Motor neuron (in vitro differentiated cells): ENCODE data around the gene SNIP1. TPM values are rescaled to one million over a fixed set of nuclear protein-coding genes. Genes with fewer than 3 reads are reported as not detected.
"Not testable (repeated sequence)": the region's sequence is repeated elsewhere in the genome, so short reads cannot be mapped to it uniquely, and the experiment has no call there.

Experiments used
- ATAC-seq, 8 experiments: fragments of 200-7000 bp; cut with Tn5 transposase; replicated peaks in 6 of 8; 2 replicates each; pipeline ENCODE4 v1.8.0; 2021; ENCODE audit warnings: mild to moderate bottlenecking in 8 of 8, moderate library complexity in 8 of 8
- H3K27ac ChIP-seq, 2 donors: fragments of 250-450 bp; sonication (Bioruptor Pico); 2 replicates each; pipeline ENCODE4 v1.9.0; 2021; ENCODE audit warnings: antibody characterized with exemption in 2 of 2, mild to moderate bottlenecking in 2 of 2, moderate library complexity in 1 of 2
- H3K4me1 ChIP-seq, 2 donors: fragments of 250-450 bp; sonication (Bioruptor Pico); replicated peaks in 1 of 2; 2 replicates each; pipeline ENCODE4 v1.6.1; 2021; ENCODE audit warnings: antibody characterized with exemption in 2 of 2, mild to moderate bottlenecking in 2 of 2, moderate library complexity in 1 of 2
- H3K4me3 ChIP-seq, 5 donors: fragments of 250-450 bp; sonication (Bioruptor Pico); 2 replicates each; pipeline ENCODE4 v1.9.0; 2021; ENCODE audit warnings: antibody characterized with exemption in 5 of 5, mild to moderate bottlenecking in 5 of 5, moderate library complexity in 4 of 5
- WGBS, 10 experiments: fragments of 450-650 bp; shearing (Covaris generic); methylation state at CpG; one replicate each; pipeline ENCODE4 v1.0.0; 2022; 5-methylcytosine and 5-hydroxymethylcytosine counted together
- in situ Hi-C, 9 experiments: fragments of 400-800 bp; cut with MboI; loops; one replicate each; pipeline ENCODE4 v1.15.0; 2021; ENCODE audit warnings: low sequenced_read_pairs in 9 of 9, low pct_unique_long_range_greater_than_20kb in 2 of 9; ENCODE audit not compliant: unreplicated experiment in 9 of 9
- total RNA-seq, 8 experiments: library from RNA; unstranded; fragments of 300-600 nt; gene quantifications; 2 replicates each; pipeline versions ENCODE4 v1.2.3 to v1.2.4, GENCODE V29; 2022

SNIP1 gene
- total RNA-seq, 8 experiments from 2014 or later, result 8.5 to 25.1 (median 16.4) TPM

DNA sequence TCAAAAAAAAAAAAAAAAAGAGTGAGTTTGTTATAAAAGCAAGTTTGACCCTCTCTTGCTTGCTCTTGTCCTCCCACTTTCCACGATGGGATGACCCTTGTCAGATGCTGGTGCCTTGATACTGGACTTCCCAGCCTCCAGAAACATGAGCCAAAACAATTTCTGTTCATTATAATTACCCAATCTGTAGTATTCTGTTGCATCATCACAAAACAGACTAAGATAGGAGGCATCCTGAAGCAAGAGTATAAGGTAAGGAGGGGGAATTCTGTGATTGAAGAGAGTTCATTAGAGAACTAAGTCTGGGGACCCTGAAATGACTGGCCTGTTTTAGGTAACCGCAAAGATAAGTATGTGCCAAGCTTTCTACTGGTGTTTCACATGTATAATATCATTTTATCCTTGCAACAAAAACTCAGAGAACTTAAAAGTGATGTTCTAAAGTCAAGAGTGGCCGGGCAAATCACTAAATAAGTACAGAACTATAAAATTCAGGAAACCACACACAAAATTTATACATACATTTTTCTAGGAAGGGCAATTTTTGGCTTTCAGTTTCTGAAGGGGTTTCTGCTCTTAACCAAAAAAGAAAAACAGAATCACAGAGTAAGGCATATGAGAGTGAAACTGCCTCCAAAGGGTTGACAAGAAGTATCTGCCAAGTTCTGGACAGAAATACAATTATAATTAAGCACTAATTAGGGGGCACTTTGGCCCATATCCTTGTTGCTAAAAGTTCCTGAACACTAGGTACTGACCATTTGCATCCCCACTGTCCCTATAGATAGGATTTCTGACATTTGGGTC is 16.6 kb upstream of the SNIP1 start:
- Histone ChIP-seq H3K27ac (no peak overlapping the region), H3K4me3 (no peak overlapping the region), H3K4me1 (no peaks in the 10 kb centered on the region)
- 86 to 100% (median 100%) methylated on average over 1 to 3 of the region's 3 CpGs; no CpG with 5 or more reads in 1 of the 10 experiments for WGBS, 10 experiments
- no peak for ATAC-seq
- in situ Hi-C loops, result no loop called here

DNA sequence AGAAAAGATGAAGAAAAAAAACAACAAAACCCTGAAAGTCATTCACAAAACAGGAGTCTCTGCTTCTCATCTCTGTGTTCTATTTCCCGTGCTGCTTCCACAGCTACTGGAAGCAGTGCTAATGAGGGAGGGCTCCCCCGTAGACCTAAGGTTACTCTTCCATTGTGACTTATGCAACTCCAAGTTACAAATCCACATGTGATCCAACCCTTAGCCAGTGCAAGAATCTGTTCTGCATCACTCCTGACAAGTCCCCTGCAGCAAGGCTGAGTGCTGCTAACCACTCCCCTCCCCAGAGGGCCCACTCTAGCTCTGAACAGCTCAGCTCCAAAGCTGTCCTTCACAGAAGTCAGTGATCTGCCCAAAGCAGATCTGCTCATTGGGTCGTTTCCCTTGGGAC is 12.9 kb upstream of the SNIP1 start:
- in situ Hi-C loops, result no loop called here
- peak in 1 of 8 experiments; percentile 10 for ATAC-seq
- no peak overlapping the region for H3K4me3 ChIP-seq
- no peak overlapping the region for H3K27ac ChIP-seq
- H3K4me1 ChIP-seq, result no peaks in the 10 kb centered on the region
- WGBS, 10 experiments, result 43 to 100% (median 88%) methylated on average over 1 to 3 of the region's 3 CpGs; no CpG with 5 or more reads in 1 of the 10 experiments

- Histone ChIP-seq H3K27ac (no peak overlapping the region), H3K4me3 (no peak overlapping the region), H3K4me1 (no peaks in the 10 kb centered on the region)
- in situ Hi-C loops, result no loop called here
- no peak for ATAC-seq
These were observed 10.8 kb upstream of the SNIP1 start for GRCh38 chr1:37564892-37565291.

GRCh38 chr1:37562984-37563383 is 8.9 kb upstream of the SNIP1 start:
- H3K4me3 ChIP-seq, result no peak overlapping the region
- H3K4me1 ChIP-seq, result no peaks in the 10 kb centered on the region
- no peak overlapping the region for H3K27ac ChIP-seq
- no peak for ATAC-seq
- in situ Hi-C loops, result no loop called here
- WGBS, 10 experiments, result 75 to 100% (median 85%) methylated on average over 1 of the region's 1 CpG; no CpG with 5 or more reads in 5 of the 10 experiments

- WGBS, 10 experiments, result 70 to 100% (median 91%) methylated on average over 1 to 12 of the region's 21 CpGs; no CpG with 5 or more reads in 2 of the 10 experiments
These were observed 7.3 kb upstream of the SNIP1 start for GRCh38 chr1:37561133-37562132.

DNA sequence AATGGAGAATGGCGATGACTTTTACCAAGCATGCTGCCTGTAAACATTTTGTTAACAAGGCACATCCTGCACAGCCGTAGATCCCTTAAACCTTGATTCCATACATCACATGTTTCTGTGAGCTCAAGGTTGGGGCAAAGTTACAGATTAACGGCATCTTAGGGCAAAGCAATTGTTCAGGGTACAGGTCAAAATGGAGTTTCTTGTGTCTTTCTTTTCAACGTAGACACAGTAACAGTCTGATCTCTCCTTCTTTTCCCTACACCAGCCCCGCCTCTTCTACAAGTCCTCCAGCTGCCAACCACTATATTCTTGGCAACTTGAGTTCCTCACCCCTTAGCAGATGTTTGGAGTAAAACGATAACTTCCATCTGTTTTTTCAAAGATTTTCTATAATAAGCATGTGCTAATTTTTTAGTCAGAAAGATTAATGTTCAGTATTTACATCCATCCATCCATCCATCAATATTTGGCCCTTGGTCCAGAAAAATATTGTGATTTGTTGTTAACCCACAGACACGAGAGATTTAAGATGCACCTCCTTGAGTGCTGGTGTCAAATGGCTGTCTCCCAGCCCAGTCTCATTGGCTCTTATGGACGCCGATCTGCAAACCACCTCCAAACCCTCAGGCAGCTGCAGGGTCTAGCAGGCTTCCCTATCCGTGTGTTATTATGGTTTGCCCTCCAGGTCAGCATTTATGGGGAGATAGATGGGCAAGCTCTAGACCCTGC is 6.5 kb upstream of the SNIP1 start:
- in situ Hi-C loops, result no loop called here
- Histone ChIP-seq H3K4me3 (no peak overlapping the region), H3K4me1 (peaks cover 6 to 7% of the 10 kb centered on the region in 2 donors), H3K27ac (no peak overlapping the region)
- WGBS, 10 experiments, result 0 to 100% (median 61%) methylated on average over 1 to 8 of the region's 10 CpGs
- peak in 3 of 8 experiments; percentile 26 to 30 (median 30) for ATAC-seq

More at GRCh38 chr1:37561133-37562132, 7.3 kb upstream of the SNIP1 start:
- peaks cover 6 to 7% of the 10 kb centered on the region in 2 donors for H3K4me1 ChIP-seq
- H3K27ac ChIP-seq, result no peak overlapping the region
- H3K4me3 ChIP-seq, result no peak overlapping the region
- ATAC-seq, result peak in 5 of 8 experiments; percentile 6 to 59 (median 12)
- in situ Hi-C loops, result no loop called here

DNA sequence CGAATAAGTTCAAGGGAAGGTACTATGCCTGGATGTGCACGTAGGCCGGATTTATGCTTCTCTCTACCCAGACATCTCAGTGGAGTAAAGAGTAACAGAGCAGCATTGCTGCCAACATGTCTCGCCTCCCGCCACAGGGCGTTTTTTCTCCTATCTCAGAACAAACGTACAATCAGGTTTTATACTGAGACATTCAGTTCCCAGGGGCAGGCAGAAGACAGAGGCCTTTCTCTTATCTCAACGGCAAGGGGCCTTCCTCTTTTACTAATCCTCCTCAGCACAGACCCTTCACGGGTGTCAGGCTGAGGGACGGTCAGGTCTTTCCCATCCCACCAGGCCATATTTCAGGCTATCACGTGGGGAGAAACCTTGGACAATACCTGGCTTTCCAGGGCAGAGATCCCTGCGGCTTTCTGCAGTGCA is 5.9 kb upstream of the SNIP1 start:
- H3K27ac ChIP-seq, H3K4me3 ChIP-seq, in situ Hi-C loops, H3K4me1 ChIP-seq, ATAC-seq: not testable (repeated sequence)
- 29 to 83% (median 74%) methylated on average over 3 to 9 of the region's 12 CpGs; no CpG with 5 or more reads in 3 of the 10 experiments for WGBS, 10 experiments

GRCh38 chr1:37559080-37559479 is 5.0 kb upstream of the SNIP1 start:
- ATAC-seq, result no peak
- Histone ChIP-seq H3K4me1 (peaks cover 6 to 7% of the 10 kb centered on the region in 2 donors), H3K27ac (no peak overlapping the region), H3K4me3 (no peak overlapping the region)
- 88 to 100% (median 100%) methylated on average over 1 to 2 of the region's 7 CpGs; no CpG with 5 or more reads in 6 of the 10 experiments for WGBS, 10 experiments
- in situ Hi-C loops, result no loop called here

GRCh38 chr1:37558411-37558810 is 4.3 kb upstream of the SNIP1 start:
- H3K4me3 ChIP-seq, result no peak overlapping the region
- WGBS, 10 experiments, result 80 to 100% (median 100%) methylated on average over 1 of the region's 1 CpG; no CpG with 5 or more reads in 3 of the 10 experiments
- no peak overlapping the region for H3K27ac ChIP-seq
- in situ Hi-C loops, result no loop called here
- peaks cover 6 to 7% of the 10 kb centered on the region in 2 donors for H3K4me1 ChIP-seq
- no peak for ATAC-seq

- 60 to 100% (median 92%) methylated on average over 1 to 3 of the region's 3 CpGs; no CpG with 5 or more reads in 4 of the 10 experiments for WGBS, 10 experiments
- Histone ChIP-seq H3K27ac (no peak overlapping the region), H3K4me1 (peaks cover 15 to 16% of the 10 kb centered on the region in 2 donors), H3K4me3 (peak overlapping the region; percentile 46 to 57 (median 51))
- no peak for ATAC-seq
- in situ Hi-C loops, result no loop called here
These were observed 3.3 kb upstream of the SNIP1 start for GRCh38 chr1:37557402-37557801.

- 0 to 59% (median 4%) methylated on average over 3 to 26 of the region's 31 CpGs for WGBS, 10 experiments
- ATAC-seq, result peak; percentile 44 to 93 (median 91)
- H3K27ac ChIP-seq, result peak within 1 kb of the TSS in 1 of 2 donors; percentile 53
- in situ Hi-C loops, result no loop called here
- peaks cover 16 to 19% of the 10 kb centered on the region in 2 donors for H3K4me1 ChIP-seq
- H3K4me3 ChIP-seq, result peak within 1 kb of the TSS; percentile 46 to 57 (median 51)
These were observed 2.7 kb upstream of the SNIP1 start, which contains the start of gene DNALI1 for GRCh38 chr1:37556712-37557196. Gene DNALI1 (plus strand): TSS chr1:37556940. CDS start chr1:37556995, 55 bp downstream.

GRCh38 chr1:37553598-37553926 is 531 bp downstream of the SNIP1 start:
- 0 to 40% (median 5%) methylated on average over 1 to 9 of the region's 11 CpGs for WGBS, 10 experiments
- Histone ChIP-seq H3K27ac (peak overlapping the region; percentile 70 to 94), H3K4me1 (peaks cover 16 to 19% of the 10 kb centered on the region in 2 donors), H3K4me3 (peak overlapping the region; percentile 74 to 99 (median 93))
- peak in 3 of 8 experiments; percentile 35 to 62 (median 39) for ATAC-seq
- in situ Hi-C loops, result no loop called here
